ENCODE measurements around the gene PRKAG3. TPM values are rescaled to one million over a fixed set of nuclear protein-coding genes. Genes with fewer than 3 reads are reported as not detected.

The PRKAG3 gene
- total and polyA plus RNA-seq, 2 experiments from 2014 or later, result not detected

GRCh38 chr2:218820746-218821369 is 10.7 kb downstream of the PRKAG3 start:
- no peaks in the 10 kb centered on the region for H3K79me2 ChIP-seq (replicated peaks; ENCODE audit: insufficient read depth)
- Mint-ChIP-seq H3K4me1 (peaks cover 13% of the 10 kb centered on the region), H3K27me3 (ENCODE audit: insufficient read depth, low read depth, poor library complexity) (peaks cover 7% of the 10 kb centered on the region), H3K4me3 (no peak overlapping the region; the same call in 2 of the 3 replicates), H3K9me3 (no peaks in the 10 kb centered on the region), H3K36me3 (ENCODE audit: low read depth) (no peaks in the 10 kb centered on the region), H3K27ac (no peak overlapping the region)
- H3K4me3 ChIP-seq, result no peak overlapping the region
- H3K27me3 ChIP-seq (ENCODE audit: insufficient read depth), result no peaks in the 10 kb centered on the region
- H4K20me1 ChIP-seq (replicated peaks; ENCODE audit: insufficient read depth), result no peaks in the 10 kb centered on the region
- H3K4me2 ChIP-seq, result no peak overlapping the region
- no peak overlapping the region for H3K27ac ChIP-seq (ENCODE audit: low read depth)
- ATAC-seq (no peak), DNase-seq (ENCODE audit: low spot score) (no peak)
- H3K36me3 ChIP-seq (ENCODE audit: insufficient read depth), result no peaks in the 10 kb centered on the region
- no peaks in the 10 kb centered on the region for H3F3A ChIP-seq (replicated peaks; ENCODE audit: low read depth)
- TF ChIP-seq ETS1 (IDR thresholded peaks at IDR 0.05), result no peak
- TF ChIP-seq, protein P1, sequence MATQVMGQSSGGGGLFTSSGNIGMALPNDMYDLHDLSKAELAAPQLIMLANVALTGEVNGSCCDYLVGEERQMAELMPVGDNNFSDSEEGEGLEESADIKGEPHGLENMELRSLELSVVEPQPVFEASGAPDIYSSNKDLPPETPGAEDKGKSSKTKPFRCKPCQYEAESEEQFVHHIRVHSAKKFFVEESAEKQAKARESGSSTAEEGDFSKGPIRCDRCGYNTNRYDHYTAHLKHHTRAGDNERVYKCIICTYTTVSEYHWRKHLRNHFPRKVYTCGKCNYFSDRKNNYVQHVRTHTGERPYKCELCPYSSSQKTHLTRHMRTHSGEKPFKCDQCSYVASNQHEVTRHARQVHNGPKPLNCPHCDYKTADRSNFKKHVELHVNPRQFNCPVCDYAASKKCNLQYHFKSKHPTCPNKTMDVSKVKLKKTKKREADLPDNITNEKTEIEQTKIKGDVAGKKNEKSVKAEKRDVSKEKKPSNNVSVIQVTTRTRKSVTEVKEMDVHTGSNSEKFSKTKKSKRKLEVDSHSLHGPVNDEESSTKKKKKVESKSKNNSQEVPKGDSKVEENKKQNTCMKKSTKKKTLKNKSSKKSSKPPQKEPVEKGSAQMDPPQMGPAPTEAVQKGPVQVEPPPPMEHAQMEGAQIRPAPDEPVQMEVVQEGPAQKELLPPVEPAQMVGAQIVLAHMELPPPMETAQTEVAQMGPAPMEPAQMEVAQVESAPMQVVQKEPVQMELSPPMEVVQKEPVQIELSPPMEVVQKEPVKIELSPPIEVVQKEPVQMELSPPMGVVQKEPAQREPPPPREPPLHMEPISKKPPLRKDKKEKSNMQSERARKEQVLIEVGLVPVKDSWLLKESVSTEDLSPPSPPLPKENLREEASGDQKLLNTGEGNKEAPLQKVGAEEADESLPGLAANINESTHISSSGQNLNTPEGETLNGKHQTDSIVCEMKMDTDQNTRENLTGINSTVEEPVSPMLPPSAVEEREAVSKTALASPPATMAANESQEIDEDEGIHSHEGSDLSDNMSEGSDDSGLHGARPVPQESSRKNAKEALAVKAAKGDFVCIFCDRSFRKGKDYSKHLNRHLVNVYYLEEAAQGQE (IDR thresholded peaks at IDR 0.05; ENCODE audit: unreplicated experiment), result no peak
- no peak for TF ChIP-seq NANOG (IDR thresholded peaks at IDR 0.05; ENCODE audit: borderline replicate concordance)
- no peak for TF ChIP-seq CTCF (conservative IDR thresholded peaks at IDR 0.05; ENCODE audit: low read depth in 2 of 2)
- TF ChIP-seq EZH2 (IDR thresholded peaks at IDR 0.05; ENCODE audit: low read depth, unreplicated experiment), result no peak
- no peak for TF ChIP-seq JUNB (IDR thresholded peaks at IDR 0.05; ENCODE audit: unreplicated experiment)
- no peak for TF ChIP-seq STAT1 (IDR thresholded peaks at IDR 0.05; ENCODE audit: unreplicated experiment)
- no peak for TF ChIP-seq POLR2AphosphoS5 (IDR thresholded peaks at IDR 0.05; ENCODE audit: low read depth)
- TF ChIP-seq ZNF114 (CRISPR knock-in tag; IDR thresholded peaks at IDR 0.05), result no peak
- TF ChIP-seq ZNF331 (CRISPR knock-in tag; IDR thresholded peaks at IDR 0.05; ENCODE audit: low read depth), result no peak
- TF ChIP-seq CREB1 (CRISPR knock-in tag; IDR thresholded peaks at IDR 0.05; ENCODE audit: low read depth), result no peak
- no peaks in the 10 kb centered on the region for H3K4me1 ChIP-seq (ENCODE audit: insufficient read depth)
- no peak overlapping the region for H2AFZ ChIP-seq
- no peaks in the 10 kb centered on the region for H3K9me2 ChIP-seq (ENCODE audit: insufficient read depth)
